ENCODE data around the gene PDE10A. TPM values are rescaled to one million over a fixed set of nuclear protein-coding genes. Genes with fewer than 3 reads are reported as not detected.

The PDE10A gene
- total and polyA plus RNA-seq, 2 of the 4 experiments (the other 2 are of a cell fraction), result 3.4 to 12.4 TPM

GRCh38 chr6:165664559-165665383 is 1.7 kb upstream of the PDE10A start:
- Histone ChIP-seq H4K20me1 (ENCODE audit: insufficient read depth, low read length) (peaks cover 10% of the 10 kb centered on the region), H3K9me3 (ENCODE audit: control insufficient read depth, insufficient read depth, low read length) (no peaks in the 10 kb centered on the region), H3K14ac (replicated peaks; ENCODE audit: low read depth, low read length) (no peak overlapping the region), H3K9ac (ENCODE audit: low read depth, low read length) (no peak overlapping the region; the same call in 1 of the 2 replicates), H2BK15ac (ENCODE audit: low read depth, low read length) (no peak overlapping the region), H3K4me3 (ENCODE audit: insufficient read depth, low read depth, low read length) (peak overlapping the region; percentile 75), H3K4ac (ENCODE audit: low read depth, low read length) (no peak overlapping the region), H3K79me1 (ENCODE audit: low read depth in 1 of 2, low read length in 2 of 2) (peaks cover 7% of the 10 kb centered on the region in 2 experiments; a peak in 2 of 4 replicates), H3K4me2 (ENCODE audit: low read depth, low read length) (peak overlapping the region; percentile 95), H2BK20ac (ENCODE audit: low read depth, low read length) (no peak overlapping the region), H2AK9ac (replicated peaks; ENCODE audit: low read depth, low read length, poor library complexity) (no peak overlapping the region), H3K4me1 (ENCODE audit: control insufficient read depth, insufficient read depth, low read length) (peaks cover 10% of the 10 kb centered on the region), H2BK5ac (ENCODE audit: low read depth, low read length, poor library complexity, severe bottlenecking) (no peak overlapping the region), H2AFZ (replicated peaks; ENCODE audit: low read length, poor library complexity) (peak overlapping the region; percentile 93), H3K23ac (ENCODE audit: low read depth, low read length) (no peak overlapping the region), H4K5ac (ENCODE audit: low read depth, low read length) (no peak overlapping the region), H2BK120ac (ENCODE audit: low read depth, low read length) (no peak overlapping the region), H4K91ac (ENCODE audit: insufficient read depth, low read depth, low read length) (no peak overlapping the region), H3K27ac (ENCODE audit: insufficient read depth, low read length) (no peak overlapping the region), H3K27me3 (ENCODE audit: control insufficient read depth, insufficient read depth, low read length) (peaks cover 3% of the 10 kb centered on the region), H3K18ac (ENCODE audit: low read depth, low read length) (no peak overlapping the region), H4K8ac (ENCODE audit: low read depth in 2 of 2, low read length in 2 of 2) (no peak overlapping the region; a peak in 1 of 4 replicates), H2AK5ac (ENCODE audit: low read depth, low read length) (no peak overlapping the region), H3K36me3 (ENCODE audit: control insufficient read depth, insufficient read depth, low read length) (no peaks in the 10 kb centered on the region), H3K56ac (ENCODE audit: extremely low read depth, insufficient read depth, low read length) (no peak overlapping the region), H3K9me1 (ENCODE audit: insufficient read depth, low read length) (peaks cover under 1% of the 10 kb centered on the region; the same call in 1 of the 2 replicates)
- WGBS, 2 experiments (ENCODE audit: extremely low coverage in 2 of 2, insufficient read length in 1 of 2), result no CpG with 5 or more reads among the region's 25 CpGs
- intact Hi-C loops (cut with micrococcal nuclease) (loop anchor here (2.0 to 10.0 kb wide), 3 partner anchors 54 to 440 kb away; no protein-coding TSS in a partner anchor), in situ Hi-C loops (cut with MboI; ENCODE audit: low sequenced_read_pairs) (no loop called here), dilution Hi-C loops (cut with HindIII; ENCODE audit: low sequenced_read_pairs, unreplicated experiment) (no loop called here)
- no peak for DNase-seq
- ATAC-seq (ENCODE audit: low read depth), result no peak
- ChIA-PET POLR2A (ENCODE audit: unreplicated experiment) (interaction anchor here (0.7 kb wide), 1 partner anchor 10 kb away, joined by 3 read pairs; no protein-coding TSS in a partner anchor), CTCF (no interaction called here)
- no TSS peak for BruUV-seq (replicated peaks)
- no peak for TF ChIP-seq SMC3 (IDR thresholded peaks at IDR 0.05; ENCODE audit: low read depth, low read length)
- TF ChIP-seq MAZ (IDR thresholded peaks at IDR 0.05; ENCODE audit: borderline replicate concordance, low read depth, low read length), result no peak
- no peak for TF ChIP-seq NFE2L2 (IDR thresholded peaks at IDR 0.05; ENCODE audit: low read depth, low read length)
